ENCODE data around the gene IPO11.

IPO11 gene

GRCh38 chr5:62432621-62433064, 20.1 kb downstream of the IPO11 start:
- FAIRE-seq (no peak), DNase-seq (ENCODE audit: insufficient read length, low spot score) (no peak)

GRCh38 chr5:62448528-62448927, 36.0 kb downstream of the IPO11 start:
- DNase-seq (ENCODE audit: insufficient read length, low spot score) = no peak
- FAIRE-seq = no peak

- FAIRE-seq = no peak
- no peak for DNase-seq (ENCODE audit: insufficient read length, low spot score)
Observed at GRCh38 chr5:62450259-62450658, 37.7 kb downstream of the IPO11 start.

GRCh38 chr5:62457071-62457470, 44.5 kb downstream of the IPO11 start:
- DNase-seq (ENCODE audit: insufficient read length, low spot score) (peak; percentile 12), FAIRE-seq (no peak)

- DNase-seq (ENCODE audit: insufficient read length, low spot score) (peak; percentile 32), FAIRE-seq (no peak)
Observed at GRCh38 chr5:62460578-62460983, 48.0 kb downstream of the IPO11 start.

GRCh38 chr5:62461561-62461960, 49.0 kb downstream of the IPO11 start:
- no peak for FAIRE-seq
- no peak for DNase-seq (ENCODE audit: insufficient read length, low spot score)

GRCh38 chr5:62465985-62466925, 53.7 kb downstream of the IPO11 start:
- no peak for FAIRE-seq
- DNase-seq (ENCODE audit: insufficient read length, low spot score) = no peak

GRCh38 chr5:62473209-62473608, 60.6 kb downstream of the IPO11 start:
- FAIRE-seq (no peak), DNase-seq (ENCODE audit: insufficient read length, low spot score) (no peak)

GRCh38 chr5:62475072-62475471, 62.5 kb downstream of the IPO11 start:
- DNase-seq (ENCODE audit: insufficient read length, low spot score) (no peak), FAIRE-seq (no peak)

- no peak for DNase-seq (ENCODE audit: insufficient read length, low spot score)
- FAIRE-seq = no peak
Observed at GRCh38 chr5:62477801-62478200, 65.2 kb downstream of the IPO11 start.

- no peak for DNase-seq (ENCODE audit: insufficient read length, low spot score)
- FAIRE-seq = no peak
Observed at GRCh38 chr5:62483556-62483955, 71.0 kb downstream of the IPO11 start.

- FAIRE-seq = no peak
- DNase-seq (ENCODE audit: insufficient read length, low spot score) = peak; percentile 29
Observed at GRCh38 chr5:62486672-62487071, 74.1 kb downstream of the IPO11 start.

- DNase-seq (ENCODE audit: insufficient read length, low spot score) = no peak
- FAIRE-seq = no peak
Observed at GRCh38 chr5:62488531-62488930, 76.0 kb downstream of the IPO11 start.

- FAIRE-seq = no peak
- no peak for DNase-seq (ENCODE audit: insufficient read length, low spot score)
Observed at GRCh38 chr5:62489471-62489870, 76.9 kb downstream of the IPO11 start.

- DNase-seq (ENCODE audit: insufficient read length, low spot score) = no peak
- FAIRE-seq = no peak
Observed at GRCh38 chr5:62494772-62495171, 82.2 kb downstream of the IPO11 start.

GRCh38 chr5:62496876-62497275, 84.3 kb downstream of the IPO11 start:
- DNase-seq (ENCODE audit: insufficient read length, low spot score) (no peak), FAIRE-seq (no peak)

- DNase-seq (ENCODE audit: insufficient read length, low spot score) = no peak
- FAIRE-seq = no peak
Observed at GRCh38 chr5:62498961-62499360, 86.4 kb downstream of the IPO11 start.

- FAIRE-seq (no peak), DNase-seq (ENCODE audit: insufficient read length, low spot score) (no peak)
Observed at GRCh38 chr5:62499756-62500155, 87.2 kb downstream of the IPO11 start.

GRCh38 chr5:62502456-62503101, 90.0 kb downstream of the IPO11 start:
- FAIRE-seq = no peak
- no peak for DNase-seq (ENCODE audit: insufficient read length, low spot score)

- FAIRE-seq = no peak
- DNase-seq (ENCODE audit: insufficient read length, low spot score) = no peak
Observed at GRCh38 chr5:62504129-62504528, 91.6 kb downstream of the IPO11 start.

GRCh38 chr5:62506659-62507460, 94.3 kb downstream of the IPO11 start:
- no peak for DNase-seq (ENCODE audit: insufficient read length, low spot score)
- FAIRE-seq = no peak
